Cardiac fibroblast (primary cell): Measurements from ENCODE around the gene SELENOF.

Experiments
- DNase-seq, 2 donors: peaks; one replicate each; pipeline versions ENCODE4 v3.0.0 to v3.0.0-alpha.2; 2010; ENCODE audit warnings: low read depth in 2 of 2
- H3K4me3 ChIP-seq, 2 donors: replicated peaks in 1 of 2; 1 replicate in 1 of 2; 2 replicates in 1 of 2; pipeline ENCODE4 v1.5.1; 2011; ENCODE audit warnings: low read depth in 2 of 2, low read length in 2 of 2, mild to moderate bottlenecking in 2 of 2, moderate library complexity in 1 of 2
- TF ChIP-seq, protein P1 (sequence below): IDR thresholded peaks from one replicate; pipeline ENCODE4 v1.5.1; 2011; ENCODE audit warnings: low read depth, mild to moderate bottlenecking, low read length, inconsistent platforms

SELENOF gene

DNA sequence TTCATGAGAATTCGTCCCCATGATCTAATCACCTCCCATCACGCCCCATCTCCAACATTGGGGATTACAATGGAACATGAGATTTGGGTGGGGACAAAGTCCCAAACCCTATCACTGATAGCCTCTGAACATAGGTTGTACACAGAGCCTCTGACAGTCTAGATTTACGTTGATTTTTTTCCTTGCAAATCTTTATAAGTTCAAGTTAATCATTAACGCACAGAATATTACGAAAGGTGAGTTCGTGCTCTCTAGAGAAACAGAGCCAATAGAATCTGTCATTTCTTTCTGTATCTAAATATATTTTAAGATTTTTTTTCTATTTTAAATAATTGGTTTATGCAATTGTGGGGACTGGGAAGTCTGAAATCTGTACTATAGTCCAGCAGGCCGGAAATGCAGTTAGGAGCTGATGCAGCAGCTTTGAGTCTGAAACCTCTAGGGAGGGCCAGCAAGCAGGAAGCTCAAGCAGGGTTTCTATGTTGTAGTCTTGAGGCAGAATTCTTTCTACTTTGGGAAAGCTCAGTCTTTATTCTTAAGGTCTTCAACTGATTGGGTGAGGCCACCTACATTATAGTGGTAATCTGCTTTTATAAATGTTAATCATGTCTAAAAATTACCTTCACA lies 61.0 kb downstream of the SELENOF start:
- peak; percentile 27 for DNase-seq
- TF ChIP-seq, protein P1, sequence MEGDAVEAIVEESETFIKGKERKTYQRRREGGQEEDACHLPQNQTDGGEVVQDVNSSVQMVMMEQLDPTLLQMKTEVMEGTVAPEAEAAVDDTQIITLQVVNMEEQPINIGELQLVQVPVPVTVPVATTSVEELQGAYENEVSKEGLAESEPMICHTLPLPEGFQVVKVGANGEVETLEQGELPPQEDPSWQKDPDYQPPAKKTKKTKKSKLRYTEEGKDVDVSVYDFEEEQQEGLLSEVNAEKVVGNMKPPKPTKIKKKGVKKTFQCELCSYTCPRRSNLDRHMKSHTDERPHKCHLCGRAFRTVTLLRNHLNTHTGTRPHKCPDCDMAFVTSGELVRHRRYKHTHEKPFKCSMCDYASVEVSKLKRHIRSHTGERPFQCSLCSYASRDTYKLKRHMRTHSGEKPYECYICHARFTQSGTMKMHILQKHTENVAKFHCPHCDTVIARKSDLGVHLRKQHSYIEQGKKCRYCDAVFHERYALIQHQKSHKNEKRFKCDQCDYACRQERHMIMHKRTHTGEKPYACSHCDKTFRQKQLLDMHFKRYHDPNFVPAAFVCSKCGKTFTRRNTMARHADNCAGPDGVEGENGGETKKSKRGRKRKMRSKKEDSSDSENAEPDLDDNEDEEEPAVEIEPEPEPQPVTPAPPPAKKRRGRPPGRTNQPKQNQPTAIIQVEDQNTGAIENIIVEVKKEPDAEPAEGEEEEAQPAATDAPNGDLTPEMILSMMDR = no peak

DNA sequence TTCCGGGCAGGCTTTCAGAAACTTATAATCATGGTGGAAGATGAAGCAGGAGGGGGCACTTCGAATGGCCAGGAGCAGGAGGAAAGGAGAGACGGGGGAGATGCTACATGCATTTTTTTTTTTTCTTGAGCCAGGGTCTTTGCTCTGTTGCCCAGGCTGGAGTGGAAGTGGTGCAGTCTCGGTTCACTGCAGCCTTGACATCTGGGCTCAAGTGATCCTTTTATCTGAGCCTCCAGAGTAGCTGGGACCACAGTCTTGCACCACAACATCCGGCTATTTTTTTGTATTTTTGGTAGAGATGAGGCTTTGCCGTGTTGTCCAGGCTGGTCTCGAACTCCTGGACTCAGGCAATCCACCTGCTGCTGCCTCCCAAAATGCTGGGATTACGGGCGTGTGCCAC lies 61.6 kb downstream of the SELENOF start:
- DNase-seq = no peak
- TF ChIP-seq, protein P1 = no peak
- no peak overlapping the region for H3K4me3 ChIP-seq

More for the DNA sequence above, 61.0 kb downstream of the SELENOF start:
- H3K4me3 ChIP-seq = no peak overlapping the region

GRCh38 chr1:86849756-86850155 lies 64.2 kb downstream of the SELENOF start:
- no peak for DNase-seq
- no peak overlapping the region for H3K4me3 ChIP-seq
- TF ChIP-seq, protein P1 = no peak

- TF ChIP-seq, protein P1 = no peak
- no peak for DNase-seq
- H3K4me3 ChIP-seq = no peak overlapping the region
Measured at GRCh38 chr1:86848654-86849053, 65.3 kb downstream of the SELENOF start.

GRCh38 chr1:86846164-86846647 lies 67.7 kb downstream of the SELENOF start:
- DNase-seq = peak; percentile 90 to 91
- H3K4me3 ChIP-seq = no peak overlapping the region
- TF ChIP-seq, protein P1 = no peak

DNA sequence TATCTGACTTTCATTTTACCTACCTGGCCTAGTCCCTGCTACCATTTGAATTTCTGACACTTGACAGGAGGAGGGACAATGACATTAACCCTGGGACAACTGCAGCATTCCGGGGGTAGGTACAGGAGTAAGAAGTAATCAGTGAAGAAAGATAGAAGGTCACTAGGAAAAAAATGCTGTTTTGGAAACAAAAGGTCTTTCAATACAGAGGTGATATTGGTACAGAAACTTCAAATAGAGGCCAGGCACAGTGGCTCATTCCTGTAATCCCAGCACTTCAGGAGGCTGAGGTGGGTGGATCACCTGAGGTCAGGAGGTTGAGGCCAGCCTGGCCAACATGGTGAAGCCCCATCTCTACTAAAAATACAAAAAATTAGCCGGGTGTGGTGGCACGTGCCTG lies 68.4 kb downstream of the SELENOF start:
- H3K4me3 ChIP-seq = no peak overlapping the region
- no peak for DNase-seq
- TF ChIP-seq, protein P1 = no peak

DNA sequence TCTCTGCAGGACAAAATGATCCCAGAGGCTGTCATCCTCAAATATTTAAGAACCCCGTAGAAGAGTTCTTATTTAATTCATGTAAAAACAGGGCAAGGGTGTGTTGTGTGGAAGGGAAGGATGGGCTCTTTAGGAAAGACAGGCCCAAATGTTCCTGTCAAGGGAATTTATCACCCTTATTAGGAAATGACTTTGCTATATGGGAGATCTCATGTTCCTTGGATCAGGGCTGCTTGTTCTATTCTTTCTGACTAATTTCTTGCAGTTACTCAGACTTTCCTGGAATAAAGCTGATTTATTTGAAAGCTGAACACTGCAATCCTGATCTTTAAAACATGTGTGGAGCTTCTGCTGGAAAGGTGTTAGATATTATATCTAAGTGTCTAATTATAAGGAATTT lies 72.8 kb downstream of the SELENOF start:
- no peak overlapping the region for H3K4me3 ChIP-seq
- peak; percentile 32 to 39 for DNase-seq
- TF ChIP-seq, protein P1 = no peak
